Measurements from ENCODE around the gene ADPRHL1.

- TF ChIP-seq CTCF (IDR thresholded peaks at IDR 0.05; ENCODE audit: poor library complexity) (no peak), EZH2 (IDR thresholded peaks at IDR 0.05; ENCODE audit: borderline replicate concordance) (no peak)
Measured at GRCh38 chr13:113398963-113399754, 54.1 kb downstream of the ADPRHL1 start.
